ENCODE results near the gene NTM. TPM values are rescaled to one million over a fixed set of nuclear protein-coding genes. Genes with fewer than 3 reads are reported as not detected.

Gene NTM
- total and polyA plus RNA-seq, 12 donors: 0.43 to 3.0 (median 1.3) TPM

- no peaks in the 10 kb centered on the region for H3K4me1 ChIP-seq
- no peak overlapping the region for H3K4me3 ChIP-seq
- TF ChIP-seq, protein P1, sequence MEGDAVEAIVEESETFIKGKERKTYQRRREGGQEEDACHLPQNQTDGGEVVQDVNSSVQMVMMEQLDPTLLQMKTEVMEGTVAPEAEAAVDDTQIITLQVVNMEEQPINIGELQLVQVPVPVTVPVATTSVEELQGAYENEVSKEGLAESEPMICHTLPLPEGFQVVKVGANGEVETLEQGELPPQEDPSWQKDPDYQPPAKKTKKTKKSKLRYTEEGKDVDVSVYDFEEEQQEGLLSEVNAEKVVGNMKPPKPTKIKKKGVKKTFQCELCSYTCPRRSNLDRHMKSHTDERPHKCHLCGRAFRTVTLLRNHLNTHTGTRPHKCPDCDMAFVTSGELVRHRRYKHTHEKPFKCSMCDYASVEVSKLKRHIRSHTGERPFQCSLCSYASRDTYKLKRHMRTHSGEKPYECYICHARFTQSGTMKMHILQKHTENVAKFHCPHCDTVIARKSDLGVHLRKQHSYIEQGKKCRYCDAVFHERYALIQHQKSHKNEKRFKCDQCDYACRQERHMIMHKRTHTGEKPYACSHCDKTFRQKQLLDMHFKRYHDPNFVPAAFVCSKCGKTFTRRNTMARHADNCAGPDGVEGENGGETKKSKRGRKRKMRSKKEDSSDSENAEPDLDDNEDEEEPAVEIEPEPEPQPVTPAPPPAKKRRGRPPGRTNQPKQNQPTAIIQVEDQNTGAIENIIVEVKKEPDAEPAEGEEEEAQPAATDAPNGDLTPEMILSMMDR (IDR thresholded peaks at IDR 0.05): no peak
- H3K36me3 ChIP-seq: no peaks in the 10 kb centered on the region
- peaks cover 0 to 41% (median 1%) of the 10 kb centered on the region in 11 donors for H3K9me3 ChIP-seq
- intact Hi-C loops (cut with DNase I): no loop called here
- no peak overlapping the region for H3K27ac ChIP-seq
- DNase-seq: no peak
- no peaks in the 10 kb centered on the region for H3K27me3 ChIP-seq
- ATAC-seq: no peak
- WGBS, 2 donors: 80 to 83% methylated on average over 2 of the region's 2 CpGs
Observed at GRCh38 chr11:131710511-131710910, 340.1 kb downstream of the NTM start.

DNA sequence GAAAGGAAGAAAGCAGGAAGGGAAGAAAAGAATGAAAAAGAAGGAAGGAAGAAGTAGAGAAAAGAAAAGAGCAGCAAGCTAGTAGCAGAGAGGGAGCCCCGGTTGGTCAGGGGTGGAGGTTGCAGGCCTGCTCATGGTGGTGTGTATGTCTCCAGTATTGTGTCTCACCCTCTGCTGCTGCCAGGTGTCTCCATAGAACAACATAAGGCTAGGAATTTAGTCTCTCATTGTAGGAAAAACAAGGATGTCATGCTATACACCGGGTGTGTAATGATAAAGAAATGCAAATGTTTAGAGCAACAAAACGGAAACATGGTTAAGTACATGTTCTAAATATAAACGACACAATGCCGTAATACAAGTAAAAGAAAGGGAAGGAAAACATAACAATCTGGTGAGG, 342.5 kb downstream of the NTM start:
- Histone ChIP-seq H3K4me1 (no peaks in the 10 kb centered on the region), H3K27ac (no peak overlapping the region), H3K36me3 (no peaks in the 10 kb centered on the region), H3K4me3 (no peak overlapping the region), H3K27me3 (no peaks in the 10 kb centered on the region), H3K9me3 (peaks cover 0 to 30% (median 0%) of the 10 kb centered on the region in 11 donors)
- intact Hi-C loops (cut with DNase I): no loop called here
- 63% methylated on average over 5 of the region's 5 CpGs for WGBS, 2 donors
- no peak for ATAC-seq
- no peak for DNase-seq
- TF ChIP-seq, protein P1 (IDR thresholded peaks at IDR 0.05): no peak

DNA sequence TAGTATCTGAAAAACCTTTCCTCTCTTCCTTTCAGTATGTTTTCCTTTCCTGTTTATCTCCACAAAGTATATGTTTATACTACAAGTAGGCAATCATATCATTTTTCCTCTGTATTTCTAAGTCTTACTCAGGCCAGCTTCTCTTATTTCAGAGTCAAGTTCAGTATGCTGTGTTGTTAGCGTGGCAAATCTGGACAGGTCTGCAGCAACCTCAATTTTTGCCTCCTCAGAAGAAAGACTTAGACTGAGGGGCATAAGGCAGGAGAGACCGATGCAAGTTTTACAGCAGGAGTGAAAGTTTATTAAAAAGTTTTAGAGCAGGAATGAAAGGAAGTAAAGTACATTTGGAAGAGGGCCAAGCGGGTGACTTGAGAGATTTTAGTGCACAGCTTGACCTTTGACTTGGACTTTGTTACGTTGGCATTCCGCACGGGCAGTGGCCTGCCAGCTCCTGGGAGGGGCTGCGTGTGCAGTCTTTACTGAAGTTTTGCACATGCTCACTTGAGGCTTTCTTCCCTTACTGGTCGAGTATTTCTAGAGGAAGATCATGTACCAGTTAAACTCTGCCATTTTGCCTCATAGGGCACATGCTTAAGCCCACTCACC, 343.2 kb downstream of the NTM start:
- Histone ChIP-seq H3K4me1 (no peaks in the 10 kb centered on the region), H3K4me3 (no peak overlapping the region), H3K27ac (no peak overlapping the region), H3K27me3 (peaks cover 0 to 4% (median 0%) of the 10 kb centered on the region in 7 donors), H3K36me3 (no peaks in the 10 kb centered on the region), H3K9me3 (peaks cover 0 to 30% (median 0%) of the 10 kb centered on the region in 11 donors)
- DNase-seq (no peak), ATAC-seq (no peak)
- TF ChIP-seq, protein P1 (IDR thresholded peaks at IDR 0.05): no peak
- WGBS, 2 donors: 80 to 85% methylated on average over 8 of the region's 8 CpGs
- intact Hi-C loops (cut with DNase I): no loop called here

DNA sequence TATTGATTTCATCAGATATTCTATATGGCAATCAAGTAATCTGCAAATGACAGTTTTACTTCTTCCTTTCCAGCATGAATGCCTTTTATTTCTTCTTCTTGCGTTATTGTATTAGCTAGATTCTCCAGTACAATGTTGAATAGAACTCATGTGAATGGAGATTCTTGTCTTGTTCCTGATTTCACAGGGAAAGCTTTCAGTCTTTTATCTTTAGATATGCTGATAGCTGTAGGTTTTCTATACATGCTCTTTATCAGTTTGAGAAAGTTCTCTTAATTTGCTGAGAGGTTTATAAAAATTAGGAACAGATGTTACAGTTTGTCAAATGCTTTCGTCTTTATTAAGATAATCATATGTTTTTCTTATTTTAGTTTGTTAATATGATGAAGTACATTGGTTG, 347.2 kb downstream of the NTM start:
- TF ChIP-seq, protein P1 (IDR thresholded peaks at IDR 0.05): no peak
- H3K27ac ChIP-seq: no peak overlapping the region
- H3K36me3 ChIP-seq: no peaks in the 10 kb centered on the region
- DNase-seq (no peak), ATAC-seq (no peak)
- H3K4me3 ChIP-seq: no peak overlapping the region
- intact Hi-C loops (cut with DNase I): no loop called here
- H3K4me1 ChIP-seq: no peaks in the 10 kb centered on the region
- WGBS, 2 donors: 65 to 81% methylated on average over 2 of the region's 2 CpGs
- peaks cover 0 to 14% (median 0%) of the 10 kb centered on the region in 7 donors for H3K27me3 ChIP-seq
- peaks cover 0 to 24% (median 0%) of the 10 kb centered on the region in 11 donors for H3K9me3 ChIP-seq
